DMS 273 (cell line): ENCODE results near the gene ARAP2.

ENCODE experiments used
- DNase-seq: peaks from one replicate; lab custom pipeline; 2025; ENCODE audit not compliant: unreplicated experiment; lab: John Stamatoyannopoulos, UW

The ARAP2 gene

DNA sequence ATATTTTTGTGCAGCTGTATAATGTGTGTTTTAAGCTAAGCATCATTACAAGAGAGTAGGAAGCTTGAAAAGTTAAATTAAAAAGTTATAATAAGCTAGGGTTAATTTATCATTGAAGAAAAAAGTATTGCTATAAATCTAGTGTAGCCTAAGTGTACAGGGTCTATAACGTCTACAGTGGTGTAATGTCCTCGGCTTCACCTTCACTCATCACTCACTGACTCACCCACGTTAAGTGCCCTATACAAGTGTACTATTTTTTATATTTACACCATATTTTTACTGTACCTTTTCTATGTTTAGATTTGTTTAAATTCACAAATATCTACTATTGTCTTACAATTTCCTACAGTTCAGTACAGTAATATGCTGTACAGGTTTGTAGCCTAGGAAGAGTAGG lies 23.5 kb downstream of the ARAP2 start:
- DNase-seq: no peak

DNA sequence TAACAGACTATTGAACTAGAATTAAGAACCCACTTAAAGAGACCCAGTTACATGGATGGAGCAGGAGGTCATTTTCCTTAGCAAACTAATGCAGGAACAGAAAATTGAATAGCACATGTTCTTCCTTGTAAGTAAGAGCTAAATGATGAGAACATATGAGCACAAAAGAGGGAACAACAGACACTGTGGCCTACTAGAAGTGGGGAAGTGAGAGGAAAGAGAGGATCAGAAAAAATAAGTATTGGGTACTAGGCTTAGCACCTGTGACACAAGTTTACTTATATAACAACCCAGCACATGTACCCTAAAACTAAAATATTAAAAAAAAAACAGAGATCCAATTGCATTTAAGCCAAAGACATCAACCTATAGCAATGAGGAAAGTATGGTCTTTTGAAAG lies 26.2 kb downstream of the ARAP2 start:
- DNase-seq: no peak

DNA sequence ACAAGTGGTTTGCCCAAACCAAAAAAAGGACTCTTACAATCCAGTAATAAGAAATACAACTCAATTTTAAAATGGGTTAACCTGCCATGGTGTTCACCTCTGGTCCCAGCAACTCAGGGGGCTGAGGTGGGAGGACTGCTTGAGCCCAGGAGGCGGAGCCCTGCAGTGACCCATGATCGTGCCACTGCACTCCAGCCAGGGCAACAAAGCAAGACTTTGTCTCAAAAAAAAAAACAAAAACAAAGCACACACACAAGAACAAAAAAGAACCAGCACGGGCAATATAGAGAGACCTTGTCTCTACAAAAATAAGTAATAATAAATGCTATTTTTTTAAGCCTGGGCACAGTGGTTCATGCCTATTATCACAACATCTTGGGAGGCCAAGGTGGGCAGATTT lies 28.7 kb downstream of the ARAP2 start:
- DNase-seq: no peak

DNA sequence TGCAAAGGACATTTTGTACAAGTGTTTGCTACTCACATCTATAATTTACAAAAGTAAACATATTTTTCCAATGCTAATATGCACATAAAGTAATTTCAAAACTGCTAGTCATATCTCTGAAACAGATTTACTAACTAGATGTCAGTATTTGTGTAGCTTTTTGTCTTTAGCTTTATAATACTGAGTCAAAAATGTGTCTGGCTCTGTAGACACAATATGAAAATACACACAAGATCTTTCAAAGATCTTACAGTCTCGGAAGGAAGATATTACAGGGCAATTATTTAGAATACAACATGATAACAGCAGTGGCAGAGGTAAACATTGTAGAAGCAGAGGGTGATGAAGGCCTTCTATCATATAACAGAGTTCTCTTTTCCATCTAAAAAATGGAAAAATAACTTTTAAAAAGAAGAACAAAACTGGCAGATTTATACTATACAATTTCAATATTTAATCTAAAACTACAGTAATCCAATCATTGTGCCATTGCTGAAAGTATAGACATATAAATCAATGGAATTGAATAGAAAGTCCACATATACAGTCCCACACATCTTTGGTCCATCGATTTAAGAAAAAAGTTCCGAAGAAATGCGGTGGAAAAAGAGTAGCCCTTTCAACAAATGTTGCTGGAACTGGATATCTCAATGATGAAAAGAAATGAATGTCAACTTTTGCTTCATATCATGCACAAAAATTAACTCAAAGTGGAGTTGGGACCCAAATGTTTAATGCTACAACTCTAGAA lies 29.4 kb downstream of the ARAP2 start:
- DNase-seq: no peak

DNA sequence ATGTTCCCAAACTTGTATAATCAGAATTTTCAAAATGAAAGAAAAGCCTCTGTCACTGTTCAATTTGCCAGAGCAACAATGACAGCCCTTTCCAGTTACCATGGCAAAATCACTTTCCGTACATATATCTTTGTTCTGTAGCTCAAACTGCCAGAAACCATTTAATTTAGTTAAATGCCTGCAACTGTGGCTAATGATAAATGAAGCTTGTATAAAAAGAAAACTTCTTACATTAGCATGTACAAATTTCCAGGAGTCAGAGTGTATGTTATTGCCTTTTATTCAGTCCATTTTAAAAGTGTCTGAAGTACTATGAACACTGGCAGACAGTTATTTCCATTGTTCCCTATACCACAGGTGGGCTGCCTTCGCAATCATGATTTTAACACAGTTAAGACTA lies 30.3 kb downstream of the ARAP2 start:
- DNase-seq: no peak

DNA sequence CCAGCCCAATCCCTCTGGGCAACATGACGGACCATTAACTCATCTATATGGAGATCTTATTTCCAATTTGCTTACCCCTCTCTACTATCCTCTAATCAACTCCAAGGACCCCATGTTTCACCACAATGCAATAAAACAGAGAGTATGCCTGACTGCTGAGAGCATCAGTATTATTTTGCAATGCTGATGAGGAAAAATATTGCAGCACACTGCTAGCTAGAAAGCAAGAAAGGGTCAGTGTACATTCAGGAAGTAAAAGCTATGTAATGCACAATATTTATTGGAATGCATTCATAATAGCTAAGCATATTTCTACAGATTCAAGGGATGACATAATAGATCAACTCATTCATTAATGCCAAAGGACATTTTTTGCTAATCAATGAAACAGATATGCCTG lies 33.2 kb downstream of the ARAP2 start:
- no peak for DNase-seq

DNA sequence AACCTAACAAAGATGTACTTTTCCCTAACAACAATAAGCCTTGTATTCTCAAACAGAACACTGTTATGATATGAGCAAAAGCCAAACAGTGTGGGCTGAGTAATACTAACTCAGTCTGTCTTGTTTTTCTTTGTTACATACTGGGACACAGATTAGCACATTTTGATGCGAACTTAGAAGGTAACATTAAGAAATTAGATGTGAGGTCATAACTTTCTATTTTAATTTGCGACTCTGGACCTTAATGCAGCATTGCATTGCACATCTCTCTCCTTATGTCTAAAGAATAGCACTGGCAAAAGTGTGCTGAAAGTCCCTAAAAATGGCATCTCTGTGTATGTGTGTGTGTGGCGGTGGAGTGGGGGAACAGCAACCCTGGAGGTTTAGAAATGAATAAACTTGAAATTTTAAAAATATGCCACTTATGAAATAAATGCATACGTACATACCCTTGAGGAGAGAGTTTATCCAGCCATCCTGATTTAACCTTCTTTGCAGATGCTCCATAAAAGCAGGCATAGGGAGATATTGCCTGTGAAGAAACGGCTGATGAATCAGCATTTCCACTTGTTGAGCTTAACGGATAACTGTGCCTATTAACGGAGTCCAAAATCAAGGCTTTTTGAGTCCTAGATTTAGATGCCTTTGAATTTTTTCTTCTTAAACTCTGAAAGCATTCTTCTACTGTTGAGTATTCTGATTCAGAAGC lies 34.2 kb downstream of the ARAP2 start:
- DNase-seq: no peak

DNA sequence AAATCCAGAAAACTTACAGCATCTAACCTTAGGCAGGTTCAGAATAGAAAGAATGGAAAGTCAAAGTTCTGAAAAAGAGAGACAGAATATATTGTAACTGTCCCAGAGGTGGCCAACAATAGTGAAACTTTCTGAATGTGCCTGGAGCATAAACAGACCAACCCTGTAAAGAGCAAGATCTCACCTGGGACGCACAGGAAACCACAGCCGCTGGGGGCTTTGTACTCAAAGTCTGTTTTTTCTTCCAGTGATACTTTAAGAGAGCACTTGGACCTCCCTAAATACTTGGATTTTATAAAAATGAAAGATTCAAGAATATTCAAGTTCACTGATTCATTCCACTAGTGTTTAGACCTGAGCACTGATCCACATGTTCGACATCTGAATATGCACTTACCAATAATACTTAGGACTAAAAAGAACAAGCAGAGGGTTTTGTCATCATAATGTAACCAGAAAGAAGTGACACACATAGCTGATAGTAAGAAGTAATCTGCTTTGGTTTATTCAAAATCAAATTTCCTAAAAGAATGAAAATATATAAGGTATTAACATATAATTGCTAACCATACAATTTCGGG lies 35.3 kb downstream of the ARAP2 start:
- no peak for DNase-seq

DNA sequence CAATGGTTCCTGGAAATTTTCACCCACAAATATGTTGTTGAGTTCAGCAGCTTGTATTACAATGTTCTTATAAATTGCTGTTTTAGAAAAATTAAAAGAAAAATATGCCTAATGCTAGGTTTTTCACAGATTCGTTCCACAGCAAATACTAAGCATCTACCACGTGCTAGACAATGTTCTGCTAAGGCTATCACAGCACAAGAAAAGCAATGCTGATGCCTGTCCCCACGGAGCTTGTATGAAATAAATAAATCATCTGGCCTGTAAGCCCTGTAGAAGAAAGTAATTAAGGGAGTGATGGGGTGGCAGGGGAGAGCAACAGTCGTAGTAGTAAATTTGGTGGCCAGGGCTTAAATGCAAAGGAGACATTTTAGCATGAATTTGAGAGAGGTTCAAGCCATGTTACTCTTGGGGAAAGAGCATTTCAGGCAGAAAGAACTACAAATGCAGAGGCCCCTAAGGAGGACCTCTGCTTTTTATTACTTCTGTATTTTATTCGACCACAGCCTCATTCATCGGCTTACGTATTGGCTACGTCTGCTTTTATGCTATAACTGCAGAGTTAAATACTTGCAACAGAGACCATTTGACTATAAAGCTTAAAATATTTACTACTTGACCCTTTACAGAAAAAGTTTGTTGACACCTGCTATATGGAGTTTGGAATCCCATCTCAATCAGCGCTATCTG lies 36.3 kb downstream of the ARAP2 start:
- DNase-seq: no peak

DNA sequence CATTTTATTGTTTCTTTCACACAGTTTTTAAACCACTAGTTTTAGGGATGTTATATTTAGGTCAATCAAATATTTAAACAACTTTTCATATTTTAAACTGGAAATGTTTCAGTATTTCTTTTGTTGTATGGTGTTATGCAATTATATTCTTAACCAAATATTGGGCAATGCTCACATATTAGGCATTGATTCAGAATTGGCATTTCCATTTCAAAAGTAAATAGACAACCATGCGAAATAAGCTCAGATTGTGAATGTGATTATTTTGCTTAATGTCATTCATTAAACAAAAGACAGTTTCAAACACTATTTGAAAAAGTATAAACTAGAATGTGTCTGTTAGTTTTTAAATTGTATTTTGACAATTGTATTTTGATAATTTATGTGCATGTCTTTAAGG lies 36.9 kb downstream of the ARAP2 start:
- no peak for DNase-seq

DNA sequence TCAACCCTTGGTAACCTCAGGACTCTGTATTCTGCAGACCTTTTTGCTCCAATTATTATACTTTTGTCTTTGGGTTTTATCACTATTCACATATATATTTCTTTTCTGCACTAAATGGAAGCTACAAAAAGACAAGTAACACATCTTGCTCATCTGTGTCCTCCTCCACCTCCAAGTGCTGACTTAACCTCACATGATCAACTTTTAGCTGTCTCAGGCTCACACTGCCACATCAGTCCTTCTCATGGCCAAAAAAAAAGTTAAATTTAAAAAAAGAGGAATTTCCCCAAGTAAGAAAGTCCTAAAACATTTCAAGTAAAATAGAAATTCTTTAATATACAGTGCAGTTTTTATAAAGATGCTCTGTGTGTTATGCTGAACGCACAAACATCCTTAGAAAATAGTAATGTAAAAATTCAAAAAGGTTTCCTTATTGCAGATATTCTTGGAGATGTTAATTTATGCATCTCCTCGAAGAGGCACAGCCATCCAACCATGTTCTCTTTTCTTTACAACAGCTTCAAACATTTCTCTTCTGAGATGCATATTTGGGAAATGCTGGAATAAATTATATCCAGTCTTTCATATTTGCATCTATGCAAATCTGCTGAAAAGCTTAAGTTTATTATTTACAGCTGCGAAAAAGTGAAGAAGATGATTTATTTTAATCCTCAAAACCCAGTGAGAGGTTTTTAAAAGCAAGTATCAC lies 37.6 kb downstream of the ARAP2 start:
- DNase-seq: no peak

DNA sequence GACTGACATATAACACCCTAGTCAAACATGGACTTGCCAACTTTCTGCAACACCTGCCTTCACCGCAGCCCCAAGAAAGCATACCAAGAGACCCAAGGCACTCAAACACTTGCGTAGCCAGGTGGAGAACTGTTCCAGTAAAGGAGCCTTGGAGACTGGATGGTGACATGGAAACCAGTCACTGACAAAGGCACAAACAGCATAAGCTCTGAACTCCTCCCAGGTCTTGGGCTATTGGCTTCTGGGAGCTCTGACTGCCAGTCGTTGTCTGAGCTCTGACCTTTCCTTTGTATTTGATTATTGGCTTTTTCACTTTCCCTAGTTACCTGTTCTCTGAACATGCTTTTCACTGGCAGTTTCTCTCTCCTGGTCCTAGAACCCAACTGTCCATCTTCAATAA lies 38.3 kb downstream of the ARAP2 start:
- no peak for DNase-seq

DNA sequence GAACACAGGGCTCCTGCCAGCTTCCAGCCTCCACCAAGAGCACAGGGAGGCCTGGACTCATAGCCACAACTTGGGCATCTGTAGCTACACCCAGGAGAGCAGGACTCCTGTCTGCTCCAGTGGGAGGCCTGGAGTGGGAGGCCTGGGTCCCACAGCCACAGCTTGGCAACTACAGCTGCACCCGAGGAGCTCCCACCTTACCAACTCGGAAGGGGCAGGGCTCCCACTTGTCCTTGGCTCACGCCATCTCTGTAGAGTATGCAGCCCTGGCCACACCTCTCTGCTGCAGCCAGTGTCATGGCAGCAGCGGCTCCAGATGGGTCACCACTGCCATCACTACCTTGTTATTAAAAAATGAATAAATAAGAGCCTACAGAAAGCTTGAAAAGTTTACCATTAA lies 45.5 kb downstream of the ARAP2 start:
- no peak for DNase-seq

DNA sequence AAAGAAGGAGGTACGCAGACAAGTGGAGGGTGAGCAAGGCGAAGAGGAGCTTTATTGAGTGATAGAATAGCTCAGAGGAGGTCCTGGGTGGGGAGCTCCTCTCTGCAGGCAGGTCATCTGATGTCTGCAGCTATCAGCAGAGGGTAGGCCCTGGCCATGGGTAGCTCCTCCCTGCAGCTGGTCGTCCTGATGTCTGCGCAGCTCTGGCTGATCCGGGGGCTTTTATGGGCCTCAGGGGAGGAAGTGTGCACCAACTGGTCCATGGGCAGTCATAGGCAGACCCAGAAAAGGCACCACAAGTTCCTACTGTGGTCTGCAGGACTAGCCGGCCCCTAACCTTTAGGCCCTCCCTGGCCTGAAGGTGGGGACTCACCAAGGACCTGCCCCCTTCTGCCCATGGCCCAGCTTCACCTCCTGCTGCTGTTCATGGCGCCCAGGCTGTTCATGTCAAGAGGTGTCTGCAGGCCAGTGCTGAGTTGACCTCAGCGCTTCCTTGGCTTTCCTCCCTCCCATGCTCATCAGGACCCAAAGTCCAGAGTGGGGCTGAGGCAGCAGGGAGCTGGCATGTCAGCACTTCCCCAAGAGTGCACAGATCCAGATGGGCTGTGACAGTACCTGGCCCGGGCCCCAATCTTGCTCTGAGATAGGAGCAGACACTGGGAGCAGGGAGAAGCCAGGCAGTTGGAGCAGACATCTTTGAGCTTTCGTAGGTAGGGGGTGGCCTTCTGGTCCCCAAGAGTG lies 46.1 kb downstream of the ARAP2 start:
- DNase-seq: no peak

DNA sequence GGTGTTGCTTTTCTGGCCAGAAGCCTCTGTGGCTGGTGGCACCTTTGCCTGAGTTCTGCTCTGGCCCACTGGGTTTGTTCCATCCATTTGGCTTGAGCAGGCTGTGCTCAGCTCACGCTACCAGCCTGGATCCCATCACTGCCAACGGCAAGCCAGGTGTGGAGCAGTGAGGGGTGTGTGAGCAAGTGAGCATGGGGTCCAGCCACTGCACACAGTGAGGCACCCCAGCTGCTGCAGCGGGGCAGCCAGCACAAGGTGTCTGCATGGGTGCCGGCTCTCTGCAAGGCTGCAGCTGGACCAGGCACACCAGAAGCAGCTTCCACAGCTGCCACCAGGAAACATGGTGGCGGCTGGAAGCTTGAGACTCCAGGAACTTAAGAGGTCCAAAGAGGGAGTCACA lies 46.8 kb downstream of the ARAP2 start:
- no peak for DNase-seq

DNA sequence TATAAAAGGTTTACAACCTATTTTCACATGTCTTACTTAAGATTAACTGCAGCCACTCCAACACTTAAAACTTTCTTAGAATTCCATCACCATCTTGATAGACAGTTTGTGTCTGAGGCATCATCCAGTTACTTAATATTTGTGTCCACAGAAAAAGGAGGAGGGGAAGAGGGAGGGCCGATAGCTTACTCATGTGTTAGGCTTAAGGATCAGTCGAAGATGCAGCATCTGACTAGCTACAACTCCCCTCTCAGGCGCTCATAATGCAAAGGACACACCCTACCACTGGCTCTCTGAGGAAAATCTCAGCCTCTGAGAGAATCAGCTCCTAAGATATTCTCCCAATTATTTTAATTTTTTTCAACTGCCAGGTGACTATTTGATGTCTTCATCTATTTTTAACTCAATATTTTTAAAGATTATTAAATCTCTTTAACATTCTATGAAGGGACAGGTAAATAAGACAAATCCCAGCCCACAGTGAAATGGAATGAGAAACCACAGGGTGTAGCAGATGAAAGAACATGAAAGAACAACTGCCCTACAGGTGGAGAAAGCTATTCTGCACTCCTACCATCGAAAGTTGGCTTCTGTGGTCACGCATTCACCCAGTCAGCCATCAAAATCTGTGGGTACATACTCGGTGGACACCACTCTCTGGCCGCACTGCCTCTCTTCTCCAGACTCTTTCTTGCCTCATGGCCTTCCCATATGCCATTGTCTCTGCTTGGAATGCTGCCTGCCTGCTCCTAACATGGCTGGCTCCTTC lies 48.0 kb downstream of the ARAP2 start:
- DNase-seq: peak; percentile 3

DNA sequence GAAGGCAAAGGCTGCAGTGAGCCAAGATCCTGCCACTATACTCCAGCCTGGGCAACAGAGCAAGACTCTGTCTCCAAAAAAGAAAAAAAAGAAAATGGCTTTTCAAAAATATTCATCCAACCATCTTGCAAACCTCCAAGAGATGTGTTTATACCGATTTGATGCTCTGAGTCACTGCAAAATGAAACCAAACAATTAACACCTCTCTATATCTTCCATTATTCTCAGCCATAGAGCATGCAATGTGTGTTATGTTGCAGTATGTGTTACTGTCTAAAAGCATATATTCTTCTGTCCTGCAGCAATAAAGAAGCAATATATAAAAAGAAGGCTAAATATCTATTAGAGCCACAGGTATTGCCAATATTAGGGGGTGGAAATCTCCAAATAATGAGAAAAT lies 51.4 kb downstream of the ARAP2 start:
- DNase-seq: no peak

DNA sequence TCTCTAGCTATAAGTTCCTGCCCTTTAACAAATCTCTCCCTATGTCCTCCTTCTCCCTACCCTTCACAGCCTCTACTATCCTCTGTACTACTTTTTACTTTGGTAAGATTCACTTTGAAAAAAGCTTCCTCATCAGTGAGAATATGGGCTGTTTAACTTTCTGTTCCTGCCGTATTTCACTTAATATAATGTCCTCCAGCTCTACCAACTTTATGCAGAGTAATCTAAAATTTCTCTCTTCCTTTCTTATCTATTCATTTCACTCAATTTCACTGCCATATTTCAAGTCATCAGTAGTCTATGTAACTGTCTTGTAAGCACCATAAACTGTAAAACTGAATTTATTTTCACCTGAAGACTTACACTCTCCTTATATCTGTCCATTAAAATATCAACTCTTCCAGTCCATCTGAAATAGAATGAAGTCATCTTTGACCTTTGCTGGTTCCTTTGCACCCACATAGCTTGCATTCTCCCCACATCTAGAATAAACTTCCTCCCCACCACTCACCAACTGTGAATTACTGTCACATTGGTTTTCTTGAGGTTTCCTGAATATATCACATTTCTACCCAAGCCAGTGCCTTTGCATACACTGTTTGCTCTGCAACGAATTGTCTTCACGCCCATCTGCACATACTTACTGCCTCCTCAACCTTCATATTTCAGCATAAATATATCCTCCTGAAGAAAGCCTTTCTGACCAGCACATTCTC lies 54.6 kb downstream of the ARAP2 start:
- DNase-seq: no peak

DNA sequence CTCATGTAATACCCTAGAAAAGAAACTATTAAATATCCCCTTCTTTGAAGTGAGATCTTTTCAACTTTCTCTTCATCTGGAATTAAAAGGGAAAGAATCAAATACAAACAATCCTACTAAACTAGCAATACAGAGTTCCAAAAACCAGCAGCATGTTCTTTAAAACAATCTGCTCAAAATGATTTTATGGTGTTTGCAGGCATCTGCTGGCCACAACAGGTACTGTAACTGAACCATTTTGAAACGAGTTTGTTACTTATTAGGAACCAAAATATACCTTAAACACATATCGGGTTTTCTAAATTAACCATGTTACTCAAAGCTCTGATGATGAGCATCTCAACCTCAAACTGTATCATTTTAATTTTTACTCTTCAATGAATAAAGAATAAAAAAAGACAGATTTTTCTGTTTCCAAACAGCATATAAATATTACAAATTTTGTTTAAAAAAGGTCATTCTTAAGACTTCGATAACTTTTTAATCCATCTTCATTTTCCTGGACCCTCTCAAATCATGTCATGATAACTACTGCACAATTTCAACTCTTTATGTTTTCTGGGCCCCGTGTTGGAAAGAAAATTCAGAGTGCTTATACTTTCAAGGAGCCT lies 56.5 kb downstream of the ARAP2 start:
- DNase-seq: peak; percentile 70
